ENCODE measurements around the gene GGA1. TPM values are rescaled to one million over a fixed set of nuclear protein-coding genes. Genes with fewer than 3 reads are reported as not detected.
"Not testable (repeated sequence)": the region's sequence is repeated elsewhere in the genome, so short reads cannot be mapped to it uniquely, and the experiment has no call there.

The GGA1 gene
- total and polyA plus RNA-seq, 10 of the 15 experiments (the other 5 are each of a cell fraction or from before 2014, with no cell fraction given) = 1.4 to 79.4 (median 44.4) TPM

- TF ChIP-seq, protein P1, sequence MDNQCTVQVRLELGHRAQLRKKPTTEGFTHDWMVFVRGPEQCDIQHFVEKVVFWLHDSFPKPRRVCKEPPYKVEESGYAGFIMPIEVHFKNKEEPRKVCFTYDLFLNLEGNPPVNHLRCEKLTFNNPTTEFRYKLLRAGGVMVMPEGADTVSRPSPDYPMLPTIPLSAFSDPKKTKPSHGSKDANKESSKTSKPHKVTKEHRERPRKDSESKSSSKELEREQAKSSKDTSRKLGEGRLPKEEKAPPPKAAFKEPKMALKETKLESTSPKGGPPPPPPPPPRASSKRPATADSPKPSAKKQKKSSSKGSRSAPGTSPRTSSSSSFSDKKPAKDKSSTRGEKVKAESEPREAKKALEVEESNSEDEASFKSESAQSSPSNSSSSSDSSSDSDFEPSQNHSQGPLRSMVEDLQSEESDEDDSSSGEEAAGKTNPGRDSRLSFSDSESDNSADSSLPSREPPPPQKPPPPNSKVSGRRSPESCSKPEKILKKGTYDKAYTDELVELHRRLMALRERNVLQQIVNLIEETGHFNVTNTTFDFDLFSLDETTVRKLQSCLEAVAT (IDR thresholded peaks at IDR 0.05) = 0 out of 2 replicates have a peak, but pooled peaks have one; percentile 18
These were observed 6.8 kb upstream of the GGA1 start (continued) for GRCh38 chr22:37601540-37602442.

DNA sequence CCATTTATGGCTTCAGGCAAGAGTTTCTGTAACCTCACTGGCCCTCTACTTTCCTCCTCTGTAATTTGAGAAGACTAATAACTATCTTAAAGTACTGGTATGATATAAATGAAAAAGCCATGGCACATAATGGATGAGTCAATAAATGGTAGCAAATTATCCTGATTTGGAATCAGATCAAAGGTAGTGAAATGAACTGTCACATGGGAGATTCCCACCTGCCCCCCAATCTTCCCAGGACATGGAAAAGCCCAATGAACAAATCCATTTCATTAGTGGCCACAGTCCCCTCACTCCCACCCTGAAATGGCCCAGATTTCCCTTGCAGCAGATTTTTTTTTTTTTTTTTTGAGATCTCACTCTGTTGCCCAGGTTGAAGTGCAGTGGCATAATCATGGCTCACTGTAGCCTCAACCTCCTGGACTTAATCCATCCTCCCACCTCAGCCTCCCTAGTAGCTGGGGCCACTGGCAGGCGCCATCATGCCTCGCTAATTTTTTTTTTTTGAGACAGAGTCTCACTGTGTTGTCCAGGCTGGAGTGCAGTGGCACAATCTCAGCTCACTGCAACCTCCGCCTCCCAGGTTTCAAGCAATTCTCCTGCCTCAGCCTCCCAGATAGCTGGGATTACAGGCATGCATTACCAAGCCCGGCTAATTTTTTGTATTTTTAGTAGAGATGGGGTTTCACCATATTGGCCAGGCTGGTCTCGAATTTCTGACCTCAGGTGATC is 5.9 kb upstream of the GGA1 start:
- ATAC-seq; H3K9ac ChIP-seq (ENCODE audit: control insufficient read depth, insufficient read depth, low read length); FAIRE-seq; H3K36me3 ChIP-seq (ENCODE audit: control insufficient read depth in 2 of 2, insufficient read depth in 2 of 2, low read length in 1 of 2); intact Hi-C loops (cut with micrococcal nuclease; ENCODE audit: unreplicated experiment); DNase-seq (ENCODE audit: low read depth, low spot score); H3K4me3 ChIP-seq; in situ Hi-C loops (cut with MboI); BruUV-seq (replicated peaks); H2AFZ ChIP-seq (ENCODE audit: control insufficient read depth, low read depth, low read length); H3K4me2 ChIP-seq (ENCODE audit: control insufficient read depth, insufficient read depth); H3K79me2 ChIP-seq (ENCODE audit: control insufficient read depth, insufficient read depth, low read length); H4K20me1 ChIP-seq (ENCODE audit: control insufficient read depth, insufficient read depth); H3K27ac ChIP-seq (ENCODE audit: control insufficient read depth, insufficient read depth); H3K9me3 ChIP-seq (replicated peaks; ENCODE audit: control insufficient read depth, insufficient read depth, low read length); H3K27me3 ChIP-seq (replicated peaks in 1 of 2; ENCODE audit: control insufficient read depth in 2 of 2, insufficient read depth in 2 of 2, low read length in 1 of 2); H3K4me1 ChIP-seq (ENCODE audit: control insufficient read depth, insufficient read depth, low read length): not testable (repeated sequence)
- SMC1A ChIA-PET (ENCODE audit: uncharacterized antibody, unreplicated experiment) = interaction anchor here (0.9 to 1.8 kb wide), 3 partner anchors 11 to 36 kb away, joined by 4 to 6 read pairs (median 5); no protein-coding TSS in a partner anchor
- 28% methylated on average over 5 of the region's 5 CpGs for WGBS (ENCODE audit: insufficient coverage, insufficient replicate concordance, low lambda C conversion rate, missing lambda C conversion rate)
- RAD21 ChIA-PET (ENCODE audit: unreplicated experiment) = interaction anchor here (1.0 to 1.3 kb wide), 4 partner anchors 10 to 64 kb away, joined by 3 to 8 read pairs (median 4); no protein-coding TSS in a partner anchor
- POLR2A ChIA-PET = interaction anchor here (0.7 to 1.0 kb wide), 4 partner anchors 11 to 125 kb away, joined by 3 to 8 read pairs (median 3); no protein-coding TSS in a partner anchor
- CTCF ChIA-PET = interaction anchor here (0.6 to 11.8 kb wide), 10 partner anchors 8 to 96 kb away, joined by 3 to 178 read pairs (median 4); partner anchors contain the start of genes LGALS1 and NOL12

All from GM12878 (cell line).